ENCODE results near the gene PGAP3.

GRCh38 chr17:39626171-39627046 is 61.4 kb downstream of the PGAP3 start, which contains the start of gene PPP1R1B:
- TF ChIP-seq CTCF (IDR thresholded peaks at IDR 0.05) (no peak), POLR2A (IDR thresholded peaks at IDR 0.05) (no peak)
